ENCODE data around the gene KRT77.
A peak's percentile ranks its signal among the peaks of the same experiment; 100 is the strongest.
"Not testable (repeated sequence)": the region's sequence is repeated elsewhere in the genome, so short reads cannot be mapped to it uniquely, and the experiment has no call there.

Gene KRT77

DNA sequence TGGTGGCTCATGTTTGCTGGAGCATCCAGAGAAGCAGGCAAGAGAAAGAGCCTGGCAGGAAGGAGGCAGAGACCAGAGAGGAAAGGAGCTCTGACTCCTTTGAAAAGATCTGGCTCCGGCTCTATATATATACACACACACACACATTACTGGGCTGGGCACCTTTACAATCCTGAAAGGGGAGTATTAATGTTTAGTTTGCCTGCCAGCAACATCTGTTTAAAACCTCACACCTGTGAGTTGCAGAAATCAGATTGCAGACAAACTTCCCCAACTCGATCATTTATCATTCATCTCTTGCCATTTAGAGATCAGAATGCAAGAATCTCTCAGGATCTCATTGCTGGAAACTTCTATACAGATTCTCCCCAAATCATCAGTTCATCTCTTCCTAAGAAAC is at the start of gene KRT77:
Gene KRT77, minus strand, starts transcription at position 101 of the 400 bp plus-strand sequence. Its CDS starts 90 bp downstream, at position 11.
- FAIRE-seq (no peak), DNase-seq (ENCODE audit: low spot score) (no peak)

DNA sequence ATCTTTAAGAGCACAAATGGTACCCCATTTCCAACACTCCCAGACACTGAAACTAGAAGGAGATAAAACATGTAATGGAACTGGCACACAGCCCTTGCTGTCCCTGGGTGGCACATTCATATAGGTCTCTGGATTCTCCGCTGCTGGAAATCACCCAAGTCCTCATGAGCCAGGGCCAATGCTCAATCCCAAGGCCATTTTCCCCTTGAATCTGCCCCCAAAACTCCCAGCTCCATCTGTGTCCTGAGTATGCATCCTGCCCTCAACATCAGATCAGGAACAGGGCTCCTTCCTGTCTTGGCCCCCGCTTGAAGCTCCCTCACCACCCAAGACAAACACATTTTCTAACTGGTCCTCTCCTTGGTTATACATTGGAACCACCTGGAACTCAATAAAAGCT is 49.2 kb upstream of the KRT77 start:
- FAIRE-seq (no peak), DNase-seq (ENCODE audit: low spot score) (no peak)

DNA sequence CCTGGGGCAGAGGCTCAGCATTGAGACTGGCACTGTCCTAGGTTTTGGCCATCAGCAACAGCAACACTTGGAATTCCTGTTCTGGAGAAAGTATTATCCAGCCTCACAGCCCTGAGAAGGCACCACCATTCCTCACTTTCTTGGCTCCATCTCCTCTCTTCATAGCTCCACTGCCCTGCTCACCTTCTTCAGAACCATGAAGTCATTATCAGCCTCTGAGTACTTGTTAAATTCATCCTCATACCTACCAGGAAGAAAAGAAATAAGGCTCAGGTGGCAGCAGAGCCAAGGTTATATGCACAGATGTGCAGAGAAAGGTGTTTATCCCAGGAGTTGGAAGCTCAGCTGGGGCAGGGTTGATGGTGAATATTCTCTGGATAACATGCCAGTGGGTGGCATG is 48.5 kb upstream of the KRT77 start:
- DNase-seq (ENCODE audit: low spot score) (no peak), FAIRE-seq (no peak)

DNA sequence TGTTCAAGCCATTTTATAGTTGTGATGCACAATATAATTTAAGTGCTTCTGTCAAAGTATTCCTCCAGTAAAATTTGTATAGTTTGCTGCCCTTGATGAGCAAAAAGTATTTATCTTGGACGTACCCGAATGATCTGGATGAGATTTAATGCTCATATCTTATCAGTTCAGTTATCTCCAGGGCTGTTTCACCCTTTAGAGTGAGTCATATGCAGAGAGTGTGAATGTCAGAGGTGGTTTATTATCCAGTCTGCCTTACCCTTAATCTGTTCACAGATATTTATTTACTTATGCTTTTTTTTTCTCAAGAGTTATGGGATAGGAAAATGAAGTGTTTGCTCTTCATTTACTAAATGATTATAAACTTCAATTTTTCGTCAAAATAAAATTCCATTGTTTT is 47.2 kb upstream of the KRT77 start:
- not testable (repeated sequence) for DNase-seq (ENCODE audit: low spot score); FAIRE-seq

DNA sequence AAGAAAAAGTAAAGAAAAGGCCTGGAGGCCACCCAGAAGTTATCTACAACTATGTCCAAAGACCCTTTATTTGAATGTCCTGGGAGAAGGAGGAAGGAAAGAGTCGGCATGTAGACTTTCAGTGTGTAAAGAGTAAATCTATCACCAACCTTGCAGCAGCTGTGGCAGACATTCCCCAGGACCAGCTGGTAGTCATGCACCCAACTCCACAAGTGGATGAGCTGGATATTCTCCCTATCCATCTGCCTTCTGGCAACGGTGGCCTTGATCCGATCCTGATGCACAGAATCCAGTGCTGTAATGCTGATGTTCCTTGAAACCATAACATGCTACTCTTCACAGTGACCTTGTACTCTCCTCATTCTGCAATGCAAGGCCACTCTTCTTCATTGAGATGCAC is 46.5 kb upstream of the KRT77 start:
- FAIRE-seq (no peak), DNase-seq (ENCODE audit: low spot score) (no peak)

DNA sequence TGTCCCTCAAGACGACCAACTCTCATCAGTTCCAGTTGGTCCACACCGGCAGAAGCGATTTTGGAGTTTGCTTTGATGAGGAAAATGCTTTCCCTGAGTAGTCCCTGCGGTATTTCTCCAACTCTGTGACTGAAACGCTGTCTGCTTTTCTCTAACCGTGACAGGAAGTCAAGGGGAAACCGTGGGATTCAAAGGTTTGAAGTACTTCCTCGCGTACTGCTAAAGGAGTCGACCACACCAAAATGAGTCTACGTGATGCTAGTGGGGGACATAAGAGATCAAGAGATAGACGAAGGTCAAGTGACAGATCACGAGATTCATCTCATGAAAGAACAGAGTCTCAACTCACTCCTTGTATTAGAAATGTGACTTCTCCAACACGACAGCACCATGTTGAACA is 45.3 kb upstream of the KRT77 start:
- FAIRE-seq: no peak
- no peak for DNase-seq (ENCODE audit: low spot score)

DNA sequence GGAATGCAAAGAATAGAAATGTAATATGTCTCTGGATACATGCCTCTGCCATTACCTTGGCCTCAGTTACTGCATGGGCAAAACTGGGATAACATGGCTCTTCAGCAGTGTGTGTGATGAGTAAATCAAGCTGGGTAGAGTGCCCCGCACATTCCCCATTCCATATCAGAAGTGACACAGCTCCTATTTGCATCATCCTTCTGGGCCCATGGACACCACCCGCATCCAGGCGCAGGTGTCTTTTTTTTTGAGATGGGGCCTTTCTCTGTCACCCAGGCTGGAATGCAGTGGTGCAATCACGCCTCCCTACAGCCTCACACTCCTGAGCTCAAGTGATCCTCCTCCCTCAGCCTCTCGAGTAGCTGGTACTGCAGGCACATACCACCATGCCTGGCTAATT is 42.2 kb upstream of the KRT77 start:
- DNase-seq (ENCODE audit: low spot score) (no peak), FAIRE-seq (no peak)

DNA sequence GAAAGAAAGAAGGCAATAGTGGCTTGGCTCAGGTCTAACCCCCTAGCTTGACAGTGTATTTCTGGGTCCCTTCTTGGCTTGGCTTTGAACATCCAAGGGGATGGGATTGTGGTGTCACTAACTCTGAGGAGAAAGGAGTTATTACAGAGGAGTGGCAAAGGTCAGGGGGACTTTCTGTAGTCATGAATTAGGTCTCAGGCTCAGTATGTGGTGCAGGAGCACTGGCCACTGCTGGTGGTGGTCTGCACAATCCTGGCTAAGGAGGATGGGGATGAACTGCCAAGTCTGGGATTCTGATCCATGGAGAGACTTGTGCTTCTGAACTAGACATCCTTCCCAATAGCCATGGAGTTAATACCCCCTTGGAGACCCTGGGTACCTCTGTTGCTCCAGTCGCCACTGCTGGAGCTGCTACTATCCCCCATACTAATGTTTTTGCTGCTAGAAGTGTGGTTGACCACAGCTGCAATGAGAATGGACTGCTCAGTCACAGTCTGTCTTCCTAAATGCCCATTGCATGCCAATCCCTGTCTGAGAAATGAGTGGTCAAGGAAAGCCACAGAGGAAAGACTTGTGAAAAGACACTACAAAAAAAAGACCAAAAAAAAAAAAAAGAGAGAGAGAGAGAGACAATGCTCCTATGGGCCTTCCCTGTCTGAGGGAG is 41.3 kb upstream of the KRT77 start:
- DNase-seq (ENCODE audit: low spot score) (no peak), FAIRE-seq (no peak)

DNA sequence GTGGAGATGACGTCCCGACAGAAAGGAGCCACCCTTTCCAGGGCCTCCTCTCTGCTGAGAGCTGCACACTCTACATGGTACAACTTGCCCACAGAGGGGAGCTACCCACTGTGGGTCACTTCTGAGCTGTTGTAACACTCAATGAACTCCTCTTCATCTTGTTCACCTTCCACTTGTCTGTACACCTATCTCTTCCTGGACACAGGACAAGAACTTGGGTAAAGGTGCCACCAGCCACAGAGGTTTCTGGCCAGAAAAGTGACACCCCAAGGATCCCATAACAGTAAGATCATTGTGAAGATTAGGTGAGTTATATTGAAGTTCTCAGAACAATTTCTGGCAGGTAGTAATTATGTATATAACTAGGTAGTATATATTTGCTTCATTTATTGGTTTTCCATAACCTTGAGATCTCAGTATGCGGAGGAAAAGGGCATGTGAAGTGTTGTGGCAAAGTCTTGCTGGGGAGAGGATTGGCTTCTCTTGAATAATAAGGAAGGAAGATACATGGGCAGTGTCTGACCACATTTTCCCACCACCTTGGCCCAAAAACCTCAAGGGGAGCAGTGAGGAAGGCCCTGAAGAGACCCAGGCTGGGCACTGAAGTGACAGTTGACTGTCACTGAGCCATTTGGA is 39.6 kb upstream of the KRT77 start:
- DNase-seq (ENCODE audit: low spot score) (no peak), FAIRE-seq (no peak)

DNA sequence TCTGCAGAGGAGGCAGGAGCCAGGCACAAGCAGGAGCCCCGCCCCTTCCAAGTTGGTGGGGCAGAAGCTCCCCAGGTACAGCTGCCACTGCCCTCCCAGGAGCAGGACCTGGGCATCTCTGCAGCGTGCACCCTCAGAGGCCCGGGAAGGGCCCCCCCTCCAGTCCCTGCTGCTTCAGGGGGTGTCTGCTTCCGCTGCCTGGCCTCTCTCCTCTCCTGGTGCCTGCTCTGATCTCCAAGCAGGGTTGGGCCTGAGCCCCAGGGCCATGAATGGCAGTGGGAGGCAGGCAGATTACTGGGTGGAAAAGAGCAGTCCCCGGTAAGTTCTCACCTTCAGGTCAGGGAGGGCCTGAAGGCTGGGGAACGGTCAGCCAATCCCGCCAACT is 38.9 kb upstream of the KRT77 start:
- no peak for DNase-seq (ENCODE audit: low spot score)

DNA sequence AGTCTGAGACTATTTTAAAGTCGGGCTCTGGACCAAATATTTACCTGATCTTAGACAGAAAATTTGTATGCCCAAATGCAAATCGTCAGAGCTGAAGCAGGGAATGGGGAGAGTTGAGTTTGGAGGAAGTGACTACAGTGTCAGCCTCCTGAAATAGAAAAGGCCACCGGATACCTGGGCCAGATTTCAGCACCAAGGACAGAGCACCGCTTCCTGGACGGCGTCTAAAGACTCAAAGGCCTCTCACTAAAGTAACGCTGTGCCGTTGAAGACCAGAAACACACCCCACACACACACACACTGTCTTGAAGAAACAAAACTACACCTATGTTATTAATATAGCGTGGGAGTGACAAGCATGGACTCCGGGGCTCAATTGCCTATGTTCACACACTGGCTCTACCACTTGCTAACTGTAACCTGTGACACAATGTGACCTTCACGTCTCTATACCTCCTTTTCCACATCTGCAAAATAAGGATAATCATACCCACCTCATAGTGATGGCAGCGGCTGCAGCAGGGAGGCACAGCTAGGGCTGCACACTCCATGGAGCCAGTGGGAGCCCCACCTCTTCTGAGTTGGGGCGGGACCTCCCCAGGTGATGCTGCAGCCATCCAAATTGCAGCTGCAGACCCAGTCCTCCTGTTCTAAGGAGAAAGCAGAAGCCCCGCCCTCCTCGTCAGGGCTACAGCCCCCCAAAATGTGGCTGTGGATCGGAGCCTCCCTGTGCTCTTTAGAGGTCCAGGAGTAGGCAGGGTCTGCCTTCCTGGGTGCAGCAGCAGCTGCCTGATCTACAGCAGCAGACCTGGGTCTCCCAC is 38.3 kb upstream of the KRT77 start:
- no peak for FAIRE-seq
- peak; percentile 76 for DNase-seq (ENCODE audit: low spot score)

More for the DNA sequence above, 38.9 kb upstream of the KRT77 start:
- FAIRE-seq: no peak

DNA sequence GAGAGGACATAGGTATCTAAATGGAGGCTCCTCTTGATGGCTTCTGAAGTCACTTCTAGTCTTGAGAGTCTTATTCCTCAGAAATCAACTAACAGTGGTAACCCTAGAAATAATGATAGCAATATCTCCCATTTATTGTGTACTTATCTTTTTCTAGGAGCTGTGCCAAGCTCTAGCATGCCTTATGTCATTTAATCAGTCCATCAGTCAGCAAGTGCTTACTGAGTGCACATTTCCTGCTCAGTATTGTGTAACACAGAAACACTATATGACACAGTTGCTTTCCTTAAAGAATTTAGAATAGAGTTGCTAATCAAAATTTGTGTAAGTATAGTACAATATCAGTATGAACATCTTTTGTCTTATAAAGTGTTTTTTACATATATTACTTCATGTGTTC is 37.3 kb upstream of the KRT77 start:
- DNase-seq (ENCODE audit: low spot score) (no peak), FAIRE-seq (no peak)

DNA sequence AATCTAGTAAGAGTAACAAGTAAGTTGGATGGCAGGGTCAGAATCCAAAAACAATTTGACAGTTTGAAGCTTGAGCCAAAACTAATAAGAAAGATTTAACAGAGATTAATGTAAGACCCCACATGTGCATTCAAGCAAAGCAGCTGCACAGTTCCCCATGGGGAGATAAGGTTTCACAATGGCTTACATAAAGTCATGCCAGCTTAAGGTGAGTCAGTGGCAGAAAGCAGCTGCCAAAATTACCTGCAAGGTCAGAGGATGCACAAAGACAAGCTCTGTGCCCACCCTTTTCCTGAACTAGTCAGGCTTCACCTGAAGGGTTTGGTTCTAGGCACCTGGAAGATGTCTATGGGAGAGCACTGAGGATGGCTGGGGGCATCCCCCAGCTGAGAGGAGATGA is 36.6 kb upstream of the KRT77 start:
- FAIRE-seq (no peak), DNase-seq (ENCODE audit: low spot score) (no peak)

DNA sequence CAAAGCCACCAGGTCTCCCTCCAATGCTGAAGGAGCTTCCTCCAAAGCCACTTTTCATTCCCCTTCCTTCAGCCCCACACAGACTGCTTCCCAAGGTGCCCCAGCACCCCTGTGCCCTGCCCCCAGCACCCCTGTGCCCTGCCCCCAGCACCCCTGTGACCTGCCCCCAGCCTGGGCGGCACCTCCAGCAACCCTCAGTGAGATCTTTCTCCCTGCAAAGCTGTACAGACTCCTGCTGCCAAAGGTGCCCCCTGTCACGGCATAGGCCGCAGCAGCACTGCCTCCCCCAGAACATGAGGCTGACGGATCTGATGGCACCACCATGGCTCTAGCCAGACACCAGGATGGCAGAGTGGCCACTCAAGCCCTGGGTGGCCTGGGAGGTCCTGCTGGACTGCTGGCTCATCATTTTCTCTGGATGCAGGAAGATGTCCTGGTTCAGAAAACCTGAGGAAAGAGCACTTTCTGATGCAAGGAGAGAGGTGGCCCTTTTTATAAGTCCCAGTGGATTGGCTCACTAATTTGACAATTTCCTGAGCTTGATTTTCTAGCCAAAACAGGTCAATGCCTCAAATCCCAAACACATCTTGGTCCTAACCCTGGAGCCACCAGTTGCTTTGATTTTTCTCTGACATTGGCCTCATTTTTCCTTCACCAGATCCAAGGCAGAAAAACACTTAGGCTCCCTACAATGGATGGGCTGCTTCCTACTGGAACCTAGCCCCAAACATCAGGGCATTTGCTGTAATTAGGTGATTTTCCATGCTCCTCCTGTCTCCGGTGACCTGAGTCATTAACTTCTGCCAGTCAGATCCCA is 32.7 kb upstream of the KRT77 start:
- FAIRE-seq (no peak), DNase-seq (ENCODE audit: low spot score) (no peak)

DNA sequence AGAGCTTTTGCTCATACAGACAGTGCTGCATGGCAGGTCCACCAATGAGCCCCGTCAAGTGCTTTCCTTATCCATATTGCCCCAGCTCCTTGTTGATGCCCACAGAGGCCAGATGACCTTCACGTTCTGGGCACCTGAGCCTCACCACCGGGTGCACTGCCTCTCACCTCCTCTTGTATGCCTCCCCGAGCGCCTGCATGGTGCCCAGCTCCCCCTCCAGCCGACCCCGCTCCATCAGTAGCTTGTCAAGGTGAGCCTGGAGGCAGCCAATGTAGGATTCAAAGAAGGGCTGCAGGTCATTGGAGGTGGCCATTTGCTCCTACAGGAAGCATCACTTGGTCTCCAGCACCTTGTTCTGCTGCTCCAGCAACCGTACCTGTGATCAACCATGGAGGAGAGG is 31.8 kb upstream of the KRT77 start:
- no peak for FAIRE-seq
- DNase-seq (ENCODE audit: low spot score): no peak

DNA sequence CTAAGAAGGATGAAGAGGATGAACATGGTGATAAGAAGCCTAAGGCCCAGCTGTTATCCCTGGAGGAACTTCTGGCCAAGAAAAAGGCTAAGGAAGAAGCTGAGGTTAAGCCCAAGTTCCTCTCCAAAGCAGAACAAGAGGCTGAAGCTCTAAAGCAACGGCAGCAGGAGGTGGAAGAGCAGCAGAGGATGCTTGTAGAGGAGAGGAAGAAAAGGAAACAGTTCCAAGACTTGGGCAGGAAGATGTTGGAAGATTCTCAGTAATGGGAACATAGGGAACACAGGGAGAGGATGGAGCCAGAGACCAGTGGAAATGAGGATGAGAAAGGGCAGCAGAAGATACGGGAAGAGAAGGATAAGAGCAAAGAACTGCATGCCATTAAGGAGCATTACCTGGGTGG is 27.5 kb upstream of the KRT77 start:
- DNase-seq (ENCODE audit: low spot score): no peak
- FAIRE-seq: no peak

DNA sequence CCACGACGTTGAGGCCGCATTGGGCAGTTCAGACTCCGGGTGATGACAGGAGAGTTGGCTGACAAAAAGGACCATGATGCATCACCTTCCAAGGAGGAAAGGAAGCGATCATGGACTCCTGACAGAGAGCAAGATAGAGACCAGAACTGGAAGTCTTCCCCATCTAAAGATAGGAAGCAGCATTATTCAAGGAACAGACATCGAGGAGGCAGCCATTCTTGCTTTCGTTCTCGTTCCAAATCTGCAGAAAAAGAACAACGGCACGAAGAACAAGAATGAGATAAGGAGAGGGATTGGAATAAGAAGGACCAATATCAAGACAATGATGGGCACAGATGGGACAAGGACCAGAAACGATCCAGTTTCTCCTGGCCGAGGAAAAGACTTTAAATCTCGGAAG is 27.1 kb upstream of the KRT77 start:
- FAIRE-seq (no peak), DNase-seq (ENCODE audit: low spot score) (no peak)

DNA sequence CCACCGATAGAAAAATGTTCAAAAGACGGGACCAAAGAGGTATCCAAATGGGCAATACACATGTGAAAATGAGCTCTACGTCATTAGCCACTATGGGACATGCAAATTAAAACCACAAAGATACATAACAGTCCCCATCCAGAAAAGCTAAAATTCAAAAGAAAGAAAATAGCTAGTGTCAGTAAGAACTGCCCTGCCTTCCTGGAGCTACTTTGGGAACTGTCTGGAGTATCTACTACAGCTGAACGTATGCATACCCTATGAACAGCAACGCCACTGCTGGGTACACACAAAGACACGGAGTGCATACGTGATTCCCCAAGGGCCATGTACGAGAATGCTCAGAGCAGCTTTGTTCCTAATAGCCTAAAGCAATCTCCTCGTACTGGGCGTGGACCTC is 25.8 kb upstream of the KRT77 start:
- FAIRE-seq: peak; percentile 53
- no peak for DNase-seq (ENCODE audit: low spot score)

DNA sequence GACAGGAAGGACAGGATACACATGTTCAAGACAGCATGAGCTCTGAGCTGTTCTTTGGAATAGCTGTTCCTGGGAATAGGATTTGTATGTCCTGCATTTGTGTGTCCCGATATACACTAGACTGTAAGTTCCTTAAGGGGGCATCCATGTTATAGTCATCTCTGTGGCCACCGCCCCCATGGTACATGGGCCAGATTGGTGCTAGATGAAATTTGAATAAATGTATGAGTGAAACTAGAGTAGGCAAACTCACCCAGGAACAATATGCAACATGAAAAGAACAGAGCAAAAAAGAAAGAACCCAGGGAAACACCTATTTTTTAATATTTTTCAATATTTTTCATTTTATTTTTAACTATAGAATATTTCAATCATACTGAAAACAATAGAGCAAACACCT is 25.1 kb upstream of the KRT77 start:
- DNase-seq (ENCODE audit: low spot score) (no peak), FAIRE-seq (no peak)

DNA sequence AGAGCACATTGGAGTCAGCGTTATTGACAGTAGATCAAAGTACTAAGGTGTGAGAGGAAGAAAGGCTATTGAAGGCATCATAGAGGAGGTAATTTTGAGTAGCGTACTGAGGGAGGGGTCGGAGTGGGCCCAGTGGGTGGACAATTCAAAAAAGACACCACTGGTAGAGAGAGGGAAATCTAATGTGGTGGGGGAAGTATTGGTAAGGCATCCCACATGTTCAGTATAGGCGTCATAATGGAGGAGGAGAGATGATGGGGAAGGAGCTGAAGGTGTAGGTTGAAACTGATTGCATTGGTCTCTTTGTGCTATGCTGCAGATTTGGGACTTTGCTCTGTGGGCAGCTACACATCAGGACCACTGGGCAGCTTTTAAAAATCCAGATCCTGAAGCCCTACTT is 23.7 kb upstream of the KRT77 start:
- no peak for FAIRE-seq
- DNase-seq (ENCODE audit: low spot score): no peak

DNA sequence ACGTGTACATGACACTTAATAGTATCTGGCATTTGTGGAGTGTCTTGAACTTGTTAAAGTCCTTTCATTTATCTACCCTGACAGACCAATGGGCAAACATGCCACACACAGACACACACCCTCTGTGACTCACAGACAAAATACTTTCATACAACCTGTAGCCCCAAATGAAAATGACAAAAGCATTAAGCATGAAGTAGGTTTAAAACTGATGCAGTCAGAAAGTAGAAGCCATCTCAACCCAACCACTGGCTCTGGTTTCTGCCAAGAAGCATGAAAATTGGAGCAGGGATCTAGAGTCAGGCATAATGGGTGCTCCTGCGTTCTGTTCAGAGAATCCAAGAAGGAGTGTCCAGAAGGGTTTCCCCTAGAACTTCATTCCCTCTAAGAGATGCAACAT is 23.1 kb upstream of the KRT77 start:
- no peak for FAIRE-seq
- no peak for DNase-seq (ENCODE audit: low spot score)

DNA sequence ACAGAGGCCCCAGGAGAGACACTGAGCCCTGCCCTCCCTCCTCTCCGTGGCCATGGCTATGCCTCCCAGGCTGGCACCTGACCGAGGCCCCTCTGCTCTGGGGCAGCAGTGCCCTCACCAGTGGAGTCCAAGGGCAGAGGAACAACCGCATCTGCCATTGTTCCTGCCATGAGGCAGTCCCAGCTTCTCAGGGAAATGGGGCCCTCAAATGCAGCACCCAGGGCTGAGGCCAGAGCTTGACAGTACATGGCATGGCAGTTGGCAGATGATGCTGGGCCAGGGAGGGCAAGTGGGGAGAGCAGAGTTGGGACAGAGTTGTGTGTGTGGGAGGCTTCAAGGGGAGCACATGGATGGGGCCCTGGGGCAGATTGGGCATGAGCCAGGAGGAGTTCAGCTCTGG is 21.1 kb upstream of the KRT77 start:
- DNase-seq (ENCODE audit: low spot score) (no peak), FAIRE-seq (no peak)

Data from urothelium cell line (cell line).